ENCODE results near the gene CHST4. TPM values are rescaled to one million over a fixed set of nuclear protein-coding genes. Genes with fewer than 3 reads are reported as not detected.
"Not testable (repeated sequence)": the region's sequence is repeated elsewhere in the genome, so short reads cannot be mapped to it uniquely, and the experiment has no call there.

CHST4 gene
- total and polyA plus RNA-seq, 2 donors, result 0.24 to 0.34 TPM

DNA sequence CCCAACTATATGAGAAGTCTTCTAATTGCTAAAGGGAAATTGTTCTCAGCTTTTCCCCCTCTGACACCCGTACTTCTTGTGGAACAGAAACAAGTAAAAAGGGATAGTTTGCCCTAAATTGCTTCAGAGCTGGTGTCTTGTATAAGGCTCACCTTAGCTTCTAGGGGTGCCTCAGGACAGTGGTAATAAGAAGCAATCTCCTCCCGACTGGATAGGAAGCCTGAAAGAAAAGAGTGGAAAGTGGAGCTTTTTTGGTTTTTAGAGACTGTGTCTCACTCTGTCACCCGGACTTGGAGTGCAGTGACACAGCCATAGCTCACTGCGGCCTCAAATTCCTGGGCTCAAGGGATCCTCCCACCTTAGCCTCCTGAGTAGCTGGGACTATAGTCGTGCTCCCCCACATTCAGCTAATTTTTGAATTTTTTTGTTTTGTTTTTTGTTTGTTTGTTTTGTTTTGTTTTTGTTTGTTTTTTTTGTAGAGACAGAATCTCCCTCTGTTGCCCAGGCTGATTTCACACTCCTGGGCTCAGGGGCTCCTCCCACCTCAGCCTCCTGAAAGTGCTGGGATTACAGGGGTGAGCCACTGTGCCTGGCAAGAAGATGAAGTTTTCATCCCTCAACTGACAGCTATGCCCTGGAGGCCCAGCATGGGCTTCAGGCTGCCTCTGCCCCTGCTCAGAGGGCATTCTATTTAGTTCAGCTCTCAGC, 47.3 kb downstream of the CHST4 start:
- Histone ChIP-seq H3K9me3 (ENCODE audit: control insufficient read depth in 2 of 2, insufficient read depth in 1 of 2, low read length in 1 of 2) (no peaks in the 10 kb centered on the region), H3K36me3 (ENCODE audit: control insufficient read depth in 2 of 2, insufficient read depth in 2 of 2, low read length in 1 of 2) (no peaks in the 10 kb centered on the region), H3K4me1 (ENCODE audit: control insufficient read depth in 2 of 2, insufficient read depth in 2 of 2, low read length in 2 of 2) (no peaks in the 10 kb centered on the region), H3K27me3 (ENCODE audit: control insufficient read depth in 2 of 2, insufficient read depth in 1 of 2, low read length in 1 of 2) (peaks cover 0 to 2% of the 10 kb centered on the region in 2 donors), H3K27ac (ENCODE audit: low read depth in 1 of 2, low read length in 1 of 2) (no peak overlapping the region), H3K4me3 (ENCODE audit: low read length in 2 of 2) (no peak overlapping the region)
- DNase-seq (ENCODE audit: low read depth in 6 of 9, low spot score in 9 of 9), result no peak
- WGBS, result 89% methylated on average over 5 of the region's 5 CpGs

DNA sequence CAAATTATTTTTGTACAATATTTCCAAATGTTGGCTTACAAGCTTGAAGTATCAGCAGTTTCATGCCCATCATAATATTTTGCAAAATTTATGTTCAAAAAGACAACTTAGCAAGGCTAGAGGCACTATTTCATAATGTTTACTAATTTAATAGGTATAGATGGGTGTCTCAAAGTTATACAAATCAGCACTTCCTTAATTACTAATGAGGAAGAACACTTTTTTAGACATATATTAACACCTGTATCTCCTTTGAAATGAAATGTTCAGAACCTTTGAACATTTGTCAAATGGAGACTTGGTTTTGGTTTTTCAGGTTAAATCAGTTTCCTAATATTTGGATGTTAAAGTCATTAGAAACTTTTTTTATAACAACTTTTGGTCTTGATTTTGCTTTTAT, 48.5 kb downstream of the CHST4 start:
- Histone ChIP-seq H3K9me3 (ENCODE audit: control insufficient read depth in 2 of 2, insufficient read depth in 1 of 2, low read length in 1 of 2) (no peaks in the 10 kb centered on the region), H3K36me3 (ENCODE audit: control insufficient read depth in 2 of 2, insufficient read depth in 2 of 2, low read length in 1 of 2) (no peaks in the 10 kb centered on the region), H3K27me3 (ENCODE audit: control insufficient read depth in 2 of 2, insufficient read depth in 1 of 2, low read length in 1 of 2) (peaks cover 0 to 2% of the 10 kb centered on the region in 2 donors), H3K4me1 (ENCODE audit: control insufficient read depth in 2 of 2, insufficient read depth in 2 of 2, low read length in 2 of 2) (no peaks in the 10 kb centered on the region), H3K27ac (ENCODE audit: low read depth in 1 of 2, low read length in 1 of 2) (no peak overlapping the region), H3K4me3 (ENCODE audit: low read length in 2 of 2) (no peak overlapping the region)
- no peak for DNase-seq (ENCODE audit: low read depth in 6 of 9, low spot score in 9 of 9)

DNA sequence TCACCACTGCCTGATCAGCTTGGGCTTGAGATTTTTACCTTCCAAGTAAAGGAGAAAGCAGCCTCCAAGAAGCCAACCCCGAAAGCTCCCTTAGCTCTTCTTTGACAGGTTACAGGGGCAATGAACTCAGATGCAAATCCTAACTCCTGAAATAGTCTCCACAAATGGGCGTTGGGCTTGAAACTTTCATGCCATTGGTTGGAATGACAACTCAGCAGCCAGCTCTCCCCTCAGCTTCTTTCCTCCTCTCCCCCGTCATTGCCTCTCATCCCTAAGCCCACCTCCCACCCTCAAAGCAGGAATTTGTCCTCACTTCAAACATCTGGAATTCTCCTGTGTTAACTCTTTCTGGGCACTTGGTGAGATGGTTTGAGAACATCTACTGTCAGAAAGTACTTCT, 50.7 kb downstream of the CHST4 start, which contains the start of gene TAT:
Gene TAT, minus strand, starts transcription at position 122 of the 400 bp plus-strand sequence. CDS start 677 bp downstream, outside the sequence.
- Histone ChIP-seq H3K4me1 (ENCODE audit: control insufficient read depth in 2 of 2, insufficient read depth in 2 of 2, low read length in 2 of 2) (no peaks in the 10 kb centered on the region), H3K4me3 (ENCODE audit: low read length in 2 of 2) (no peak within 1 kb of the TSS), H3K36me3 (ENCODE audit: control insufficient read depth in 2 of 2, insufficient read depth in 2 of 2, low read length in 1 of 2) (no peaks in the 10 kb centered on the region), H3K27me3 (ENCODE audit: control insufficient read depth in 2 of 2, insufficient read depth in 1 of 2, low read length in 1 of 2) (no peaks in the 10 kb centered on the region), H3K9me3 (ENCODE audit: control insufficient read depth in 2 of 2, insufficient read depth in 1 of 2, low read length in 1 of 2) (no peaks in the 10 kb centered on the region), H3K27ac (ENCODE audit: low read depth in 1 of 2, low read length in 1 of 2) (no peak within 1 kb of the TSS)
- DNase-seq (ENCODE audit: low read depth in 6 of 9, low spot score in 9 of 9), result no peak
- 49% methylated on average over 3 of the region's 3 CpGs for WGBS

DNA sequence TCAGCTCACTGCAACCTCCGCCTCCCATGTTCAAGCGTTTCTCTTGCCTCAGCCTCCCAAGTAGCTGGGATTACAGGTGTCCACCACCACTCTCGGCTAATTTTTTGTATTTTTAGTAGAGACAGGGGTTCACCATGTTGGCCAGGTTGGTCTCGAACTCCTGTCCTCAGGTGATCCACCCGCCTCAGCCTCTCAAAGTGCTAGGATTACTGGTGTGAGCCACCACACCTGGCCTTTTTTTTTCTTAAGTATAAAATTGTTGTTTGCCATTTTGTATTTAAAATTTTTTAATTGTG, 56.3 kb downstream of the CHST4 start:
- H3K4me3 ChIP-seq (ENCODE audit: low read length in 2 of 2); H3K36me3 ChIP-seq (ENCODE audit: control insufficient read depth in 2 of 2, insufficient read depth in 2 of 2, low read length in 1 of 2); H3K9me3 ChIP-seq (ENCODE audit: control insufficient read depth in 2 of 2, insufficient read depth in 1 of 2, low read length in 1 of 2); H3K27ac ChIP-seq (ENCODE audit: low read depth in 1 of 2, low read length in 1 of 2); DNase-seq (ENCODE audit: low read depth in 6 of 9, low spot score in 9 of 9); H3K4me1 ChIP-seq (ENCODE audit: control insufficient read depth in 2 of 2, insufficient read depth in 2 of 2, low read length in 2 of 2); H3K27me3 ChIP-seq (ENCODE audit: control insufficient read depth in 2 of 2, insufficient read depth in 1 of 2, low read length in 1 of 2): not testable (repeated sequence)
- 95% methylated on average over 5 of the region's 5 CpGs for WGBS

DNA sequence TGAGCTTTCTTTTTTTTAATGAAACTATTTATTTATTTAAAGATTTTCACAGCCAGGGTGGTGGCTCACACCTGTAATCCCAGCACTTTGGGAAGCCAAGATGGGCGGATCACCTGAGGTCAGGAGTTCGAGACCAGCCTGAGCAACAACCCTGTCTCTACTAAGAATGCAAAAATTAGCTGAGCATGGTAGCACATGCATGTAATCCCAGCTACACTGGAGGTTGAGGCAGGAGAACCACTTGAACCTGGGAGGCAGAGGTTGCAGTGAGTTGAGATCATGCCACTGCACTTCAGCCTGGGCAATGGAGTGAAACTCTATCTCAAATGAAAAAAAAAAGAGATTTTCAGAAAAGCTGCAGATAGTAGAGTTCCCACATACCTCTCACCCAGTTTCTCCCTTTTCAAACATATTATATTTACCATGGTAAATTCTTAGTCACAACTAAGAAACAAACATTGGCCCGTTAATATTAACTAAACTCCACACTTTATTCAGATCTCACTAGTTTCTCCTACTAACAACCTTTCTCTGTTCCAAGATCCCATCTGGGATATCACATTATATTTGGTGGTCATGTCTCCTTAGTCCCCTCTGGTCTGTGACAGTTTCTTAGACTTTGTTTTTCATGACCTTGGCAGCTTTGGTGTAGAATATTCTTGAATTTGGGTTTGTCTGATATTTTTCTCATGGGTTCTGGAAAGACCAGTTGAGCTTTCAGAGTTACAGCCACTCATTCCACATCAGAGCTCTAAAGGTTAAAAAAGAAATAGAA, 58.5 kb downstream of the CHST4 start:
- H3K4me3 ChIP-seq (ENCODE audit: low read length in 2 of 2), result no peak overlapping the region
- no peaks in the 10 kb centered on the region for H3K27me3 ChIP-seq (ENCODE audit: control insufficient read depth in 2 of 2, insufficient read depth in 1 of 2, low read length in 1 of 2)
- no peaks in the 10 kb centered on the region for H3K4me1 ChIP-seq (ENCODE audit: control insufficient read depth in 2 of 2, insufficient read depth in 2 of 2, low read length in 2 of 2)
- H3K27ac ChIP-seq (ENCODE audit: low read depth in 1 of 2, low read length in 1 of 2), result no peak overlapping the region
- H3K36me3 ChIP-seq (ENCODE audit: control insufficient read depth in 2 of 2, insufficient read depth in 2 of 2, low read length in 1 of 2), result no peaks in the 10 kb centered on the region
- WGBS, result 95% methylated on average over 3 of the region's 3 CpGs
- H3K9me3 ChIP-seq (ENCODE audit: control insufficient read depth in 2 of 2, insufficient read depth in 1 of 2, low read length in 1 of 2), result no peaks in the 10 kb centered on the region
- no peak for DNase-seq (ENCODE audit: low read depth in 6 of 9, low spot score in 9 of 9)

DNA sequence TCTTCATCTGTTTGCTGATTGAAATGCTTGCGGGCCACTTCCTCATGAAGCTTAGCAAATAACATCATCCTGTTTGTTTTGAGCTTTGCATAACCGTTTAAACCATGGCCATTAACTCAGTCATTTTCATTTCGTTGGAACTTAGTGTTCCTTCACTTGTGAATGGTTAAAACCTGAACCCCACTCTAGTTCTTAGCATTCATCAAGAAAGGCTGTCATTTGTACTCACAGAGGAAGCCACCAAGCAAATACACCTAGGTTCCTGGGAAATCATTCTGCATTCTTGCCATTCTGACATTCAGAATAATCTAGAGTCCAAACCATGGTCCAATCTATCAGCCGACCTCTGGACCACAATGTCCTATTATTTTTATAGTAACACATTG, 59.1 kb downstream of the CHST4 start:
- H3K27ac ChIP-seq (ENCODE audit: low read depth in 1 of 2, low read length in 1 of 2), result no peak overlapping the region
- H3K4me3 ChIP-seq (ENCODE audit: low read length in 2 of 2), result no peak overlapping the region
- H3K9me3 ChIP-seq (ENCODE audit: control insufficient read depth in 2 of 2, insufficient read depth in 1 of 2, low read length in 1 of 2), result no peaks in the 10 kb centered on the region
- WGBS, result 69% methylated on average over 4 of the region's 4 CpGs
- no peaks in the 10 kb centered on the region for H3K27me3 ChIP-seq (ENCODE audit: control insufficient read depth in 2 of 2, insufficient read depth in 1 of 2, low read length in 1 of 2)
- no peak for DNase-seq (ENCODE audit: low read depth in 6 of 9, low spot score in 9 of 9)
- no peaks in the 10 kb centered on the region for H3K4me1 ChIP-seq (ENCODE audit: control insufficient read depth in 2 of 2, insufficient read depth in 2 of 2, low read length in 2 of 2)
- H3K36me3 ChIP-seq (ENCODE audit: control insufficient read depth in 2 of 2, insufficient read depth in 2 of 2, low read length in 1 of 2), result no peaks in the 10 kb centered on the region

Other genes starting within 250 kb of the CHST4 start
- gene CMTR2, start 237.0 kb upstream of the CHST4 start, total RNA-seq, result 24.2 TPM
- 17.9 TPM for gene CMTR2, start 237.0 kb upstream of the CHST4 start, polyA plus RNA-seq
- gene CALB2, start 167.7 kb upstream of the CHST4 start, total RNA-seq, result 0.24 TPM
- gene CALB2, start 167.7 kb upstream of the CHST4 start, polyA plus RNA-seq, result 0.78 TPM
- gene TLE7, start 84.4 kb upstream of the CHST4 start, total RNA-seq, result not detected
- gene TLE7, start 84.4 kb upstream of the CHST4 start, polyA plus RNA-seq, result not detected
- 5.3 TPM for gene ZNF23, start 64.2 kb upstream of the CHST4 start, total RNA-seq
- 13.9 TPM for gene ZNF23, start 64.2 kb upstream of the CHST4 start, polyA plus RNA-seq
- 2.5 TPM for gene ZNF19, start 37.1 kb upstream of the CHST4 start, total RNA-seq
- 3.2 TPM for gene ZNF19, start 37.1 kb upstream of the CHST4 start, polyA plus RNA-seq
- 0.09 TPM for gene TAT, start 50.7 kb downstream of the CHST4 start, total RNA-seq
- gene TAT, start 50.7 kb downstream of the CHST4 start, polyA plus RNA-seq, result 0.62 TPM
- 1.8 TPM for gene MARVELD3, start 99.8 kb downstream of the CHST4 start, total RNA-seq
- gene MARVELD3, start 99.8 kb downstream of the CHST4 start, polyA plus RNA-seq, result 3.1 TPM
- gene PHLPP2, start 198.3 kb downstream of the CHST4 start, total RNA-seq, result 2.3 TPM
- gene PHLPP2, start 198.3 kb downstream of the CHST4 start, polyA plus RNA-seq, result 1.8 TPM

Data from thymus (tissue), 11 donors.